Smooth muscle cell (in vitro differentiated cells): ENCODE data around the gene POU4F1. TPM values are rescaled to one million over a fixed set of nuclear protein-coding genes. Genes with fewer than 3 reads are reported as not detected.
"Not testable (repeated sequence)": the region's sequence is repeated elsewhere in the genome, so short reads cannot be mapped to it uniquely, and the experiment has no call there.

Source experiments
- DNase-seq: peaks from one replicate; lab custom pipeline; 2025; ENCODE audit not compliant: unreplicated experiment; lab: John Stamatoyannopoulos, UW
- H2AFZ ChIP-seq: fragments of 200-600 bp; sonication (generic); 2 replicates; pipeline ENCODE4 v1.6.0; 2016; ENCODE audit warnings: antibody characterized with exemption, low read depth, mild to moderate bottlenecking
- H3F3A ChIP-seq: fragments of 200-600 bp; sonication (generic); 2 replicates; pipeline ENCODE4 v1.6.0; 2017; ENCODE audit warnings: antibody characterized with exemption, low read depth
- H3K27ac ChIP-seq: fragments of 200-600 bp; sonication (generic); 2 replicates; pipeline ENCODE4 v1.5.1; 2016; ENCODE audit warnings: low read depth, mild to moderate bottlenecking
- H3K27me3 ChIP-seq: fragments of 200-600 bp; sonication (generic); 2 replicates; pipeline ENCODE4 v1.6.1; 2016; ENCODE audit warnings: low read depth, mild to moderate bottlenecking
- H3K36me3 ChIP-seq: fragments of 200-600 bp; sonication (generic); 2 replicates; pipeline ENCODE4 v1.5.1; 2016; ENCODE audit warnings: low read depth
- H3K4me1 ChIP-seq: fragments of 200-600 bp; sonication (generic); 2 replicates; pipeline ENCODE4 v1.5.1; 2016; ENCODE audit warnings: low read depth
- H3K4me2 ChIP-seq: fragments of 200-600 bp; sonication (generic); 2 replicates; pipeline ENCODE4 v1.6.0; 2016; ENCODE audit warnings: mild to moderate bottlenecking
- H3K4me3 ChIP-seq: fragments of 200-600 bp; sonication (generic); 2 replicates; pipeline ENCODE4 v1.5.1; 2016; ENCODE audit warnings: mild to moderate bottlenecking
- H3K79me2 ChIP-seq: fragments of 200-600 bp; sonication (generic); 2 replicates; pipeline ENCODE4 v1.6.0; 2016; ENCODE audit warnings: low read depth, mild to moderate bottlenecking
- H3K9ac ChIP-seq: fragments of 200-600 bp; sonication (generic); 2 replicates; pipeline ENCODE4 v1.6.0; 2016; ENCODE audit warnings: low read depth
- H3K9me3 ChIP-seq: fragments of 200-600 bp; sonication (generic); replicated peaks from 2 replicates; pipeline ENCODE4 v1.5.1; 2016; ENCODE audit warnings: low read depth
- H4K20me1 ChIP-seq: fragments of 200-600 bp; sonication (generic); 2 replicates; pipeline ENCODE4 v1.6.0; 2016; ENCODE audit warnings: low read depth
- CTCF ChIP-seq: fragments of 200-600 bp; sonication (generic); IDR thresholded peaks from 2 replicates; pipeline ENCODE4 v1.5.1; 2017; ENCODE audit warnings: borderline replicate concordance, mild to moderate bottlenecking, antibody characterized with exemption; ENCODE audit not compliant: insufficient read depth, poor library complexity, severe bottlenecking
- WGBS: methylation state at CpG from one replicate; pipeline ENCODE4 v1.1.7; 2016; ENCODE audit warnings: low lambda C conversion rate; 5-methylcytosine and 5-hydroxymethylcytosine counted together
- polyA plus RNA-seq: library from polyadenylated mRNA; unstranded; fragments of >200 nt; fragmentation: Nextera tagmentation; extraction: Ambion mirVana; gene quantifications from 2 replicates; pipeline ENCODE4 v1.2.1, GENCODE V29; 2016
- total RNA-seq: library from RNA; depleted of rRNA; stranded (reverse); fragments of >200 nt; gene quantifications from 2 replicates; pipeline ENCODE4 v1.2.3, GENCODE V29; 2014

Gene POU4F1
- total and polyA plus RNA-seq, 2 experiments from 2014 or later = not detected

DNA sequence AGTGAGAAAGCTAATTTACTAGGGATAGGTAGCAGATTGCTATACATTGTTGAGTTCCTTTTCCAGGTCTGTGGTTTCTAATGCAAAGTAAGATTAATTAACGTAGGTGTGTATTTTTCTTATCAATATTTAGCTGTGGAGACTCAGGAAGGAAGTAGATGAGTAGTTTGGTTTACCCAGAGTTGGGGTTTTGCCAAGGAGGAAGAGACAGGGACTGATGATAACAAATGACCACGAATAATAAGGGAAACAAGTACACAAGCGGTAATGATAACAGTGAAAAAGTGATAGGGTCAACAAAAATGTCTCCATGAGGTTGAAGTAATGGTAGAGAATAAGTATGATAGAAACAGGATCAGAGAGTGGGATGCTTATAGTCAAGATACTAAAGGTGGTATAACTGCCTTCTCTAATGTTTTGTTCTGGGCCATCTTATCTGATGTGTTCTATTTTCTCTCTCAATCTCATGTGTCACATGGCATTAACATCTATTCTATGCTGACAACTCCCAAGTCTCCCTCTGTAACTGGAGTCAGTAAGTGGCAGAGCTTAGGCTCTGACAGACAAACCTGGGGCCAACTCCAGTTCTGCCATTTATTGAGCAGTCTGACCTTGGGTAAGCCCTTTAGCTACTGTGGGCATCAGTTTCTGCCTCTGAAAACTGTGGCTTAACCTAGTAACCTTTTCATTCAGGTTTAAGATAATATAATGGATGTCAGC is 46.8 kb upstream of the POU4F1 start:
- Histone ChIP-seq H3K79me2 (peaks cover 87% of the 10 kb centered on the region), H2AFZ (no peak overlapping the region), H3K9ac (no peak overlapping the region), H4K20me1 (peaks cover 99% of the 10 kb centered on the region), H3K27ac (no peak overlapping the region), H3K4me3 (no peak overlapping the region), H3K36me3 (no peaks in the 10 kb centered on the region), H3K9me3 (no peaks in the 10 kb centered on the region), H3K4me1 (peaks cover 8% of the 10 kb centered on the region), H3F3A (no peaks in the 10 kb centered on the region), H3K4me2 (no peak overlapping the region), H3K27me3 (no peaks in the 10 kb centered on the region)
- no peak for TF ChIP-seq CTCF
- DNase-seq = no peak
- WGBS = 90% methylated on average over 3 of the region's 3 CpGs

- H3K4me2 ChIP-seq = peak overlapping the region; percentile 71
- H3K79me2 ChIP-seq = peaks cover 79% of the 10 kb centered on the region
- H3K27ac ChIP-seq, H3K4me1 ChIP-seq, H3F3A ChIP-seq, H3K9me3 ChIP-seq, H2AFZ ChIP-seq, H3K36me3 ChIP-seq, H3K9ac ChIP-seq, H3K27me3 ChIP-seq, H3K4me3 ChIP-seq: not testable (repeated sequence)
- H4K20me1 ChIP-seq = peaks cover 92% of the 10 kb centered on the region
- 27% methylated on average over 11 of the region's 11 CpGs for WGBS
- DNase-seq = peak; percentile 2
Measured at GRCh38 chr13:78647109-78647678, 43.8 kb upstream of the POU4F1 start.

DNA sequence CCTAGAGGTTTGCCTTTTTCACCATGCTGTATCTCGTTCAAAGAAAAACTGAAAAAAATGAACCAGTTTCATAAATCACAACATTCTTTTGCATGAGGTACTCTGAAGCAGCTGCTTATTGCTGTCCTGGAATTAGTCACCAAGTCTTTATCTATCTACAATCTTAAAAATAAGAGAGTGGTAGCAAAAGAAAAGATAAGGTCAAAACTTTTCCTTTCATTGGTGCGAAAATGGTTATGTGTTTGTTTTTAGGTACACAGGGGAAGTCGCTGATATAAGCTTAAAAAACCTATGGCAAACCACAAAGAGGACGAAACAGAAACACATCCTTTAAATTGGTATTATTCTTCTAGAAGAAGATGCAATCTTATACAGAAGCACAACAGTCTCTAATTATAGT is 34.9 kb upstream of the POU4F1 start:
- H3K9me3 ChIP-seq = no peaks in the 10 kb centered on the region
- H3K4me2 ChIP-seq = no peak overlapping the region
- H3K4me3 ChIP-seq = no peak overlapping the region
- H3K4me1 ChIP-seq = no peaks in the 10 kb centered on the region
- H3K79me2 ChIP-seq = peaks cover 5% of the 10 kb centered on the region
- H2AFZ ChIP-seq = no peak overlapping the region
- no peak for DNase-seq
- TF ChIP-seq CTCF = no peak
- H3F3A ChIP-seq = no peaks in the 10 kb centered on the region
- H3K27me3 ChIP-seq = no peaks in the 10 kb centered on the region
- H3K27ac ChIP-seq = no peak overlapping the region
- H3K9ac ChIP-seq = no peak overlapping the region
- H3K36me3 ChIP-seq = peaks cover 15% of the 10 kb centered on the region
- H4K20me1 ChIP-seq = peaks cover 11% of the 10 kb centered on the region
- WGBS = 82% methylated on average over 4 of the region's 4 CpGs

GRCh38 chr13:78636495-78636894 is 33.1 kb upstream of the POU4F1 start:
- Histone ChIP-seq H2AFZ (no peak overlapping the region), H3F3A (no peaks in the 10 kb centered on the region), H3K9me3 (no peaks in the 10 kb centered on the region), H3K4me2 (no peak overlapping the region), H3K4me3 (no peak overlapping the region), H3K27me3 (no peaks in the 10 kb centered on the region), H3K36me3 (peaks cover 22% of the 10 kb centered on the region), H3K79me2 (no peaks in the 10 kb centered on the region), H4K20me1 (peaks cover 7% of the 10 kb centered on the region), H3K27ac (no peak overlapping the region), H3K9ac (no peak overlapping the region), H3K4me1 (no peaks in the 10 kb centered on the region)
- DNase-seq = no peak
- no peak for TF ChIP-seq CTCF
